SK-N-SH (cell line): Measurements from ENCODE around the gene COX7C. TPM values are rescaled to one million over a fixed set of nuclear protein-coding genes. Genes with fewer than 3 reads are reported as not detected.

Experiments
- CTCF ChIA-PET: fragments of 300-600, 350-600 bp; formaldehyde crosslinking; extraction: SDS; loops from one replicate; lab custom pipeline; 2021; lab: Yijun Ruan, JAX
- POLR2A ChIA-PET: fragments of 350-600 bp; sonication (Branson Sonifier 250); formaldehyde crosslinking; extraction: SDS; loops from one replicate; lab custom pipeline; 2020; ENCODE audit warnings: antibody characterized with exemption, inconsistent platforms; lab: Yijun Ruan, JAX
- DNase-seq: peaks from one replicate; pipeline ENCODE4 v3.0.0; 2012
- H2AFZ ChIP-seq: fragments of 200-600 bp; sonication (generic); 2 replicates; pipeline ENCODE4 v1.8.1; 2016; ENCODE audit warnings: antibody characterized with exemption, mild to moderate bottlenecking, low read depth
- H3F3A ChIP-seq: fragments of 200-600 bp; sonication (generic); replicated peaks from 2 replicates; pipeline ENCODE3; 2016; ENCODE audit warnings: antibody characterized with exemption, mild to moderate bottlenecking; ENCODE audit not compliant: insufficient read depth
- H3K27ac ChIP-seq, 2 experiments: fragments of 200-500 bp in 1 of 2; fragments of 200-600 bp in 1 of 2; sonication (Bioruptor generic) in 1 of 2; sonication (generic), shearing (Covaris generic) in 1 of 2; 2 replicates each; pipeline versions ENCODE4 v1.5.1 to v1.6.1; 2014 to 2016; ENCODE audit warnings: low read depth in 2 of 2, inconsistent platforms in 1 of 2, low read length in 1 of 2, mild to moderate bottlenecking in 1 of 2, mixed read lengths in 1 of 2
- H3K27me3 ChIP-seq: fragments of 200-600 bp; sonication (generic), shearing (Covaris generic); 2 replicates; pipeline ENCODE4 v1.6.1; 2016; ENCODE audit warnings: mixed run types; ENCODE audit not compliant: insufficient read depth
- H3K36me3 ChIP-seq, 2 experiments: fragments of 200-500 bp in 1 of 2; fragments of 200-600 bp in 1 of 2; sonication (Bioruptor generic) in 1 of 2; sonication (generic) in 1 of 2; replicated peaks in 1 of 2; 2 replicates each; pipeline versions ENCODE3 to v1.5.1; 2014 to 2016; ENCODE audit warnings: low read length in 1 of 2, mild to moderate bottlenecking in 1 of 2; ENCODE audit not compliant: insufficient read depth in 2 of 2, control insufficient read depth in 1 of 2
- H3K4me1 ChIP-seq, 2 experiments: fragments of 200-500 bp in 1 of 2; fragments of 200-600 bp in 1 of 2; sonication (Bioruptor generic) in 1 of 2; sonication (generic), shearing (Covaris generic) in 1 of 2; 2 replicates each; pipeline versions ENCODE4 v1.5.1 to v1.6.1; 2014 to 2016; ENCODE audit warnings: low read depth in 1 of 2, low read length in 1 of 2, mixed run types in 1 of 2; ENCODE audit not compliant: insufficient read depth in 2 of 2, control insufficient read depth in 1 of 2
- H3K4me2 ChIP-seq: fragments of 200-600 bp; sonication (generic), shearing (Covaris generic); 2 replicates; pipeline ENCODE4 v1.6.1; 2017; ENCODE audit warnings: mixed run types
- H3K4me3 ChIP-seq, 2 experiments: fragments of 200-500 bp in 1 of 2; fragments of 200-600 bp in 1 of 2; sonication (Bioruptor generic) in 1 of 2; sonication (generic), shearing (Covaris generic) in 1 of 2; 2 replicates each; pipeline versions ENCODE4 v1.5.1 to v1.8.1; 2014 to 2016; ENCODE audit warnings: low read depth in 2 of 2, inconsistent platforms in 1 of 2, low read length in 1 of 2, mild to moderate bottlenecking in 1 of 2, mixed read lengths in 1 of 2, moderate library complexity in 1 of 2
- H3K79me2 ChIP-seq: fragments of 200-600 bp; sonication (generic); 2 replicates; pipeline ENCODE4 v1.8.1; 2017; ENCODE audit warnings: mild to moderate bottlenecking; ENCODE audit not compliant: insufficient read depth
- H3K9ac ChIP-seq: fragments of 200-600 bp; sonication (generic); 2 replicates; pipeline ENCODE4 v1.6.1; 2017; ENCODE audit warnings: mixed run types
- H3K9me2 ChIP-seq: fragments of 200-600 bp; sonication (generic); 2 replicates; pipeline ENCODE4 v1.6.1; 2017; ENCODE audit warnings: mixed run types
- H3K9me3 ChIP-seq: fragments of 200-600 bp; sonication (generic); 2 replicates; pipeline ENCODE4 v1.6.1; 2017; ENCODE audit warnings: mixed run types, mild to moderate bottlenecking, moderate library complexity
- H4K20me1 ChIP-seq: fragments of 200-600 bp; sonication (generic); 2 replicates; pipeline ENCODE4 v1.6.1; 2017; ENCODE audit warnings: mild to moderate bottlenecking, mixed run types; ENCODE audit not compliant: insufficient read depth
- FOSL2 ChIP-seq: IDR thresholded peaks from 2 replicates; pipeline ENCODE4 v1.4.0; 2012; ENCODE audit warnings: low read depth, mild to moderate bottlenecking, moderate library complexity, borderline replicate concordance
- FOXJ3 ChIP-seq: sonication (generic); formaldehyde crosslinking; IDR thresholded peaks from 2 replicates; pipeline ENCODE4 v1.5.1; 2020; ENCODE audit warnings: mild to moderate bottlenecking, missing genetic modification reagents
- GABPA ChIP-seq: IDR thresholded peaks from 2 replicates; pipeline ENCODE4 v1.4.0; 2012; ENCODE audit warnings: low read depth, mild to moderate bottlenecking
- GATA2 ChIP-seq: sonication (generic); formaldehyde crosslinking; IDR thresholded peaks from 2 replicates; pipeline ENCODE4 v1.5.0; 2020; ENCODE audit warnings: mild to moderate bottlenecking, missing genetic modification reagents
- MEF2A ChIP-seq: IDR thresholded peaks from 2 replicates; pipeline ENCODE4 v1.4.0; 2012; ENCODE audit warnings: low read depth, borderline replicate concordance
- MXI1 ChIP-seq: IDR thresholded peaks from 2 replicates; pipeline ENCODE4 v1.6.1; 2012; ENCODE audit warnings: mild to moderate bottlenecking, low read depth, low read length, improper control_type of control experiment
- POLR2AphosphoS5 ChIP-seq: IDR thresholded peaks from 2 replicates; pipeline ENCODE4 v1.6.1; 2012; ENCODE audit warnings: low read depth, low read length
- RAD21 ChIP-seq: IDR thresholded peaks from 2 replicates; pipeline ENCODE4 v1.6.1; 2012; ENCODE audit warnings: mild to moderate bottlenecking, low read length
- RXRA ChIP-seq: IDR thresholded peaks from 2 replicates; pipeline ENCODE4 v1.4.0; 2012; ENCODE audit warnings: low read depth, mild to moderate bottlenecking, borderline replicate concordance
- SIN3A ChIP-seq: IDR thresholded peaks from 2 replicates; pipeline ENCODE4 v1.6.1; 2012; ENCODE audit warnings: low read depth, mild to moderate bottlenecking, low read length, moderate library complexity, borderline replicate concordance
- SMC3 ChIP-seq: IDR thresholded peaks from 2 replicates; pipeline ENCODE4 v1.6.1; 2012; ENCODE audit warnings: low read depth, low read length, improper control_type of control experiment
- YY1 ChIP-seq: IDR thresholded peaks from 2 replicates; pipeline ENCODE4 v1.4.0; 2012; ENCODE audit warnings: low read depth, mild to moderate bottlenecking
- ZBTB33 ChIP-seq: IDR thresholded peaks from 2 replicates; pipeline ENCODE4 v1.4.0; 2012; ENCODE audit warnings: low read depth, borderline replicate concordance
- WGBS: methylation state at CpG from one replicate; pipeline ENCODE4 v1.1.6; 2017; ENCODE audit warnings: low lambda C conversion rate; 5-methylcytosine and 5-hydroxymethylcytosine counted together
- polyA plus RNA-seq, 3 experiments: library from polyadenylated mRNA; depleted of rRNA; stranded (reverse); fragments of >200 nt; gene quantifications; 2 replicates each; pipeline ENCODE4 v1.2.3, GENCODE V29; 2012
- TF ChIP-seq, protein P1 (sequence below): IDR thresholded peaks from 2 replicates; pipeline ENCODE4 v1.6.1; 2012; ENCODE audit warnings: mild to moderate bottlenecking, low read depth, low read length, moderate library complexity
- TF ChIP-seq, protein P2 (sequence below): IDR thresholded peaks from 2 replicates; pipeline ENCODE4; 2012

Gene COX7C
- polyA plus RNA-seq, 1 of the 3 experiments (the other 2 are of a cell fraction): 675 TPM

DNA sequence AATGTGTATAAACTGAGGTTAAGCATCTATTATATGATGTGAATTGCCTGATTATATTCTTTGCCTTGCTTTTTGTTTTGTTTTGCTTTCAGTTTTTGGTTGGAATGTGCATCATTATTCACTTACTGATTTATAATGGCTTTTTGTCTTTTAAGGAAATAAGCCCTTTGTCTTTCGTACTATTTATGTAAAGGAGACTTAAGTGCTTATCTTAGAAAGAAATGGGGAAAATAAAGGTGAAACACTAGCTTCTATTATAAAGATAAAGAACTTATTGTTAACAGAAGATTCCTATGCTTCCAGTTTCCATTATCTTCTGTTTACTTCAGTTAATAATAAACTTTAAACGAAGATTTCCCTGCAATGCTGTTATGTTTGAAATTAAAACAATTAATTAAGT, 23.3 kb downstream of the COX7C start:
- POLR2A ChIA-PET: no interaction called here
- no peak for TF ChIP-seq RAD21
- TF ChIP-seq GABPA: no peak
- TF ChIP-seq FOXJ3 (CRISPR knock-in tag): no peak
- TF ChIP-seq, protein P1, sequence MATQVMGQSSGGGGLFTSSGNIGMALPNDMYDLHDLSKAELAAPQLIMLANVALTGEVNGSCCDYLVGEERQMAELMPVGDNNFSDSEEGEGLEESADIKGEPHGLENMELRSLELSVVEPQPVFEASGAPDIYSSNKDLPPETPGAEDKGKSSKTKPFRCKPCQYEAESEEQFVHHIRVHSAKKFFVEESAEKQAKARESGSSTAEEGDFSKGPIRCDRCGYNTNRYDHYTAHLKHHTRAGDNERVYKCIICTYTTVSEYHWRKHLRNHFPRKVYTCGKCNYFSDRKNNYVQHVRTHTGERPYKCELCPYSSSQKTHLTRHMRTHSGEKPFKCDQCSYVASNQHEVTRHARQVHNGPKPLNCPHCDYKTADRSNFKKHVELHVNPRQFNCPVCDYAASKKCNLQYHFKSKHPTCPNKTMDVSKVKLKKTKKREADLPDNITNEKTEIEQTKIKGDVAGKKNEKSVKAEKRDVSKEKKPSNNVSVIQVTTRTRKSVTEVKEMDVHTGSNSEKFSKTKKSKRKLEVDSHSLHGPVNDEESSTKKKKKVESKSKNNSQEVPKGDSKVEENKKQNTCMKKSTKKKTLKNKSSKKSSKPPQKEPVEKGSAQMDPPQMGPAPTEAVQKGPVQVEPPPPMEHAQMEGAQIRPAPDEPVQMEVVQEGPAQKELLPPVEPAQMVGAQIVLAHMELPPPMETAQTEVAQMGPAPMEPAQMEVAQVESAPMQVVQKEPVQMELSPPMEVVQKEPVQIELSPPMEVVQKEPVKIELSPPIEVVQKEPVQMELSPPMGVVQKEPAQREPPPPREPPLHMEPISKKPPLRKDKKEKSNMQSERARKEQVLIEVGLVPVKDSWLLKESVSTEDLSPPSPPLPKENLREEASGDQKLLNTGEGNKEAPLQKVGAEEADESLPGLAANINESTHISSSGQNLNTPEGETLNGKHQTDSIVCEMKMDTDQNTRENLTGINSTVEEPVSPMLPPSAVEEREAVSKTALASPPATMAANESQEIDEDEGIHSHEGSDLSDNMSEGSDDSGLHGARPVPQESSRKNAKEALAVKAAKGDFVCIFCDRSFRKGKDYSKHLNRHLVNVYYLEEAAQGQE: no peak
- TF ChIP-seq GATA2: no peak
- TF ChIP-seq RXRA: no peak
- no peak for TF ChIP-seq YY1
- TF ChIP-seq, protein P2, sequence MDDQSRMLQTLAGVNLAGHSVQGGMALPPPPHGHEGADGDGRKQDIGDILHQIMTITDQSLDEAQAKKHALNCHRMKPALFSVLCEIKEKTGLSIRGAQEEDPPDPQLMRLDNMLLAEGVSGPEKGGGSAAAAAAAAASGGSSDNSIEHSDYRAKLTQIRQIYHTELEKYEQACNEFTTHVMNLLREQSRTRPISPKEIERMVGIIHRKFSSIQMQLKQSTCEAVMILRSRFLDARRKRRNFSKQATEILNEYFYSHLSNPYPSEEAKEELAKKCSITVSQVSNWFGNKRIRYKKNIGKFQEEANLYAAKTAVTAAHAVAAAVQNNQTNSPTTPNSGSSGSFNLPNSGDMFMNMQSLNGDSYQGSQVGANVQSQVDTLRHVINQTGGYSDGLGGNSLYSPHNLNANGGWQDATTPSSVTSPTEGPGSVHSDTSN: no peak
- no peak for TF ChIP-seq POLR2AphosphoS5
- no peak for TF ChIP-seq FOSL2
- TF ChIP-seq MEF2A: no peak
- no peak for TF ChIP-seq SIN3A
- no peak for TF ChIP-seq SMC3
- no peak for TF ChIP-seq ZBTB33
- no peak for TF ChIP-seq MXI1

More for the DNA sequence above, 23.3 kb downstream of the COX7C start:
- no peak overlapping the region for H3K27ac ChIP-seq
- H3K4me1 ChIP-seq: no peaks in the 10 kb centered on the region
- WGBS: under 1% methylated on average over 2 of the region's 2 CpGs
- H3K79me2 ChIP-seq: no peaks in the 10 kb centered on the region
- H3F3A ChIP-seq: no peaks in the 10 kb centered on the region
- H3K4me3 ChIP-seq: no peak overlapping the region
- no peaks in the 10 kb centered on the region for H3K9me3 ChIP-seq
- H3K9me2 ChIP-seq: no peaks in the 10 kb centered on the region
- CTCF ChIA-PET: no interaction called here
- no peak overlapping the region for H3K9ac ChIP-seq
- no peak overlapping the region for H3K4me2 ChIP-seq
- H3K27me3 ChIP-seq: no peaks in the 10 kb centered on the region
- DNase-seq: no peak
- H4K20me1 ChIP-seq: no peaks in the 10 kb centered on the region
- no peak overlapping the region for H2AFZ ChIP-seq
- H3K36me3 ChIP-seq: no peaks in the 10 kb centered on the region
